Measurements from ENCODE around the gene CAMK2G. TPM values are rescaled to one million over a fixed set of nuclear protein-coding genes. Genes with fewer than 3 reads are reported as not detected.

Gene CAMK2G
- total RNA-seq, 1 experiment from 2014 or later, result 24.0 TPM

DNA sequence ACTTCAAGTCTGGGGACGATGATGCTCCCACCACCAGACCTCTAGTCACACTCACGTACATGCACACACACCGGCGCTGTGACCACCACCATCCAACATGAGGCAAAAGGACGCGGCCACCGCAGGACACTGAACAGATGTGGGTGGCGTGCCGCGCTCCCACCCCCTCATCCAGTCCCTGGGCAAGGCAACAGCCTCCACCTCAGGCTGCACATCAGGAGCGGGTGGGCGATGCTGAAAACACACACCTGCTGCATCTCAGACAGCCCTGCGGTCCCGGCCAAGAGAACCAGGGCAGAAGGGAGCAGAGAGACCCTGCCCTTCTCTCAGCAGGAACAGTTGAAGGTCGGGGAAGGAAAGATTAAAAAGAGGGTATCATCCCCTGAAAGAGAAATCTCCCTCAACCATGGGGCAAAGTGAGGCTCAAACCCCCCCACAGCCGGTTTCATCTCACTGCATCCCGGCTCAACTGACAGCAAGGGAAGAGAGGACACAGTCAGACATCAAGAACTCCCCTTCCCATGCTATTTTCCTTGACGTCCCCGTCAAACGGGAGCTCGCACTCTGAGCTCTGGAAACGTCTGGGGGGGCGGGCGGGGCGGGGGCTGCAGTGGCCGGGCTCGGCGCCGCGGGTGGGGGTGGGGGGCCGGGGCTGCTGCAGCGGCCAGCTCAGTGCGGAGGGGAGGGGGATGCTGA lies 1.1 kb downstream of the CAMK2G start:
- no peaks in the 10 kb centered on the region for H3K9me3 ChIP-seq
- DNase-seq, result no peak
- peaks cover 25% of the 10 kb centered on the region for H3K36me3 ChIP-seq
- no peaks in the 10 kb centered on the region for H3K27me3 ChIP-seq
- peak overlapping the region; percentile 38 for H3K4me3 ChIP-seq

DNA sequence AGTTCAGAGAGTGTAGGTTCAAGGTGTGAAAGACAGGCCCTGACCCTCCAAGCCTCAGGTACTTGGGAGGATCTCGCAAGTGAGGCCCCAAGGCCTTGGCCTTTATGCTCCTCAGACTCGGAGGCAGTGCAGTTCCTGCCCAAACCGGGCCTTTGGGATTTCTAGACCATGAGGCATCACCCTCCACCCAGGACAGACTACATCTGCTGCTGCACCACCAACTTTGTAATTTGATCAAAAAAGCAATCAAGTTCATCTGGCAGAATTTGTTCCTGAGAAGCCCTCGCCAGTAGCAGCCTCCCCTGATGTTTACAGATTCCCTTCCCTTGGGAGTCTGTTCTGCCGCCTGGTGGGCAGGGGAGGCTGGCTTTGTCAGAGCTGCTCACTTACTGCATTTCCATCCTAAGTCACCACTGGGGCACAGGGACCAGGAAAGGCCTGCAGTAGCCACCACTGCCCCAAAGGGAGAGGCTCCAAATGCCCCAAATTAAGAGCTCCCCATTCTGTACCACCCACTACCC lies 2.1 kb downstream of the CAMK2G start:
- Histone ChIP-seq H3K27me3 (no peaks in the 10 kb centered on the region), H3K9me3 (no peaks in the 10 kb centered on the region), H3K4me3 (no peak overlapping the region), H3K36me3 (peaks cover 27% of the 10 kb centered on the region)
- no peak for DNase-seq

DNA sequence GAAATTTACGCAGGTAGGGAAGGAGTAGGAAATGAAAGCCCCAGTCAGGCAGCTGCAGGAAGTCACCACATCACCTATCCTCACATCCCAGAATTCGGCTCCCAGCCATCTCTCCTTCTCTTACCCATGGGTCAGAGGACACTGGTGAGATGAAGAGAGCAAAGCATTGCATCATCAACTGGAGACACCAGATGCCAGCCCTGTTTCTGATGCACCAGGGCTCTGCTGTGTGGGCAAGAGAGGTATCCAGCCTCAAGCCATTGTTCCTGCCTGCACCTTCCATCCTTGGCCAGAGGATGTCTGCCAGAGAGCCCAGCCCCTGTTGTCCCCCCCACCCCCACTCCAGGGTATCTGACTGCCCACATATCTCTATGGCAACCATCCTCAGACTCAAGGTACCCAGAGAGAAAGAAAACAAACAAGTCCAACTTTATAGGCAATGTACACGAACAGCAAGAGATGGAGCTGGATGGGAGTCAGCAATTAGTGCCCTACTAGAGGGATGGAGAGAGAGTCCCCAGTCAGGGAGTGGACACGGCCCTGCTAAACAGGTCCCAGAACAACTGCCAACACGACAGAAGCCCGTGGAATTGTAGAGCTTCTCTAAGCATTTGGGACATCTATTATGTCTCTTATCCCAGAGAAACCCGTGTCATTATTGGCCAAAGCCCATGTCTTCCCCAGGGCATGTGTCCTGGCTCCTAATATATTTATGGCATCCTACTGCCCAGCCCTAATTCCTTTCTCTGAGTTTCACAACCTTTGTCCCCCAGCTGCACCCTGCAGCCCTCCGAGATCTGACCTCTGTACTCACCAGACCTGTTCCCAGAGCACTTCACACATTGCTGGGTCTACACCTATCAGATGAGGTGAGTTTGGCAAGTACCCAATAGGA lies 2.8 kb downstream of the CAMK2G start:
- no peak overlapping the region for H3K4me3 ChIP-seq
- H3K9me3 ChIP-seq, result no peaks in the 10 kb centered on the region
- no peak for DNase-seq
- peaks cover 27% of the 10 kb centered on the region for H3K36me3 ChIP-seq
- H3K27me3 ChIP-seq, result no peaks in the 10 kb centered on the region

DNA sequence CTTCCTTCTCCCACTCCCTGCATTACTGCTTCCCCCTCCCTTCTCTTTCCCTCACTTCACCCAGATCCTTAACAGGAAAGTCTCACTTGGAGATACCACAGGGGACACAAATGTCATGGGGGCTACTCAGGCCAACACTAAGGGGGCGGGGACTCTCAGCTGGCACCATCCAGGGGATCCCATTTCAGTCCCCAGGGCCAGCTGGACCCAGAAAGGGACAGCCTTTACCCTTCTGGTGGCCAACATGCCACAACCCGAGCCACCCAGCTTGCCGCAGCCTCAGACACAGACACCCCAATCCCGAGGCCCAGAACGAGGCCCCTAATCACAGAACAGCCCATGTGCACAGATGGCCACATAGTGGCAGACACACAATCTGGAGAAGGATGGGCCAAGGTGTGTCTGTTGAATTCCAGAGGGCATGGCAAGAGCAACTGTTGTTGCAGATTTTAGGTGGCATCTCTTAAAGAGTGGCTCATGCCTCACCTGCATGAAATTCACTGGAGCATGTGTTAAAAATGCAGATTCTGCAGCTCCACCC lies 5.6 kb downstream of the CAMK2G start:
- no peaks in the 10 kb centered on the region for H3K9me3 ChIP-seq
- no peaks in the 10 kb centered on the region for H3K27me3 ChIP-seq
- H3K4me3 ChIP-seq, result no peak overlapping the region
- H3K36me3 ChIP-seq, result peaks cover 33% of the 10 kb centered on the region
- no peak for DNase-seq

DNA sequence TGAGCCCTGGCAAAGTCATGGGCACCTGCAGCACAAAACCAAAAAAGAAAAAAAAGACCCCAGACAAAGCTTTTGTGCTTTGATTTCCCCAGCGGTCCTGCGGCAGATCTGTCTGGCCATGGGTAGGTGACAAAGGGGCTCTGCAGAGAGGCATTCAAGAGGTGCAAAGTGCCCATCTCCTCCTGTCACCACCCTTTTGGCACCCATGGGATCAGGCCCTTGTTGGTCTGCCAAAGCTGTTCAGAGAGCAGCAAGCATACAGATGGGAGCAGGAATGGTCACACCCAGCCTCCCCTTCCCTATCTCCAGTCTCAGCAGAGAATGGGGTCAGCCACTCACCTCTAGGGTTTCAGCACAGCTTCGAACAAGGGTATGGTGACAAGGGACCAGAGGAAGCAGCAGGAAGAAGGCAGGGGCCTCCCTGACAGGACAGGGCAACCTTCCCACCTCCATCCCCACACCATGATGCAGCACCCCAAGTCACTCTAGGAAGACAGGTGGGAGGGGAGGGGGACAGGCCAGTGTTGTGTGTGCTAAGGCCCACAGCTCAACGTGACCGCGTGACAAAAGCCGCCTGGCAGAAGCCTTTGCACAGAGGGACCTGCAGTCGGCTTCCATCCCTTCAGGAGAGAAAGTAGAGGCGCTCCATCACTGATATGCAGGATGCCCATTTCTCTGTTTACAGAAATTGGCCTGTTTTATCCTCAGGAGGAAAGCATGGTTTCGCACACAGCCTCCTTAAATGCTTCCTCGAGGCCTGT lies 6.3 kb downstream of the CAMK2G start:
- peaks cover 31% of the 10 kb centered on the region for H3K36me3 ChIP-seq
- H3K27me3 ChIP-seq, result no peaks in the 10 kb centered on the region
- H3K4me3 ChIP-seq, result no peak overlapping the region
- H3K9me3 ChIP-seq, result no peaks in the 10 kb centered on the region
- DNase-seq, result no peak

DNA sequence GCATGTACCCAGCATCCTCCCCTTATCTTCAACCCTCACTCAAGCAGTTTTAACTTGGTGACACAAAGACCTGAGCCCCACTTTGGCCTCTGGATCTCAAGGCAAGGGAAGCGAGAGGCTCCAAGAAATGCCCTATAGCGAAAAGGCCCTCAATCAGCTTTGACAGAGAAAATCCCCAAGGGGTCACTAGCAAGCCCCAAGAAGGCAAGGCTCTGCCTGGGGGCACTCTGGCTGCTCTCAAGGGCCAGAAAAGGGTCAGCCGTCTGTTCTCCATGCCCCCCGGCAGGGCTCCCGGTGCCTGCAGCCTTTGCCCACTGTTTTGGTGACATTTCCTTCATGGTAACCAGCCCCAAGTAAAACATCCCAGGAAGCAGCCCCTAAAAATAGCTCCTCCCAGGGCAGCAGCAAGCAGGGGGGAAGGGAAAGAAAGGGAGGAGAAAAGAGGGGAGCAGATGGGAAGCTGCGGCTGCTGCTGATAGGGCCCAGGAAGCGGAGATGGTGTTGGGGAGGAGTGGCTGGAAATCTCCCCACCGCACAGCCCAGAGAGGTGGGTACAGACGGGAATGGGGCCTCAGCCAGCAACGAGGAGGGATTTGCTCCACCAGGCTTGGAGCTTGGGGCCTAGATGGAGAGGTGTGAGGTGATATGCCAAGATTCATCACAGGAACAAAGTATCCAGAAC lies 7.1 kb downstream of the CAMK2G start:
- Histone ChIP-seq H3K27me3 (no peaks in the 10 kb centered on the region), H3K36me3 (peaks cover 26% of the 10 kb centered on the region), H3K4me3 (no peak overlapping the region), H3K9me3 (no peaks in the 10 kb centered on the region)
- no peak for DNase-seq

DNA sequence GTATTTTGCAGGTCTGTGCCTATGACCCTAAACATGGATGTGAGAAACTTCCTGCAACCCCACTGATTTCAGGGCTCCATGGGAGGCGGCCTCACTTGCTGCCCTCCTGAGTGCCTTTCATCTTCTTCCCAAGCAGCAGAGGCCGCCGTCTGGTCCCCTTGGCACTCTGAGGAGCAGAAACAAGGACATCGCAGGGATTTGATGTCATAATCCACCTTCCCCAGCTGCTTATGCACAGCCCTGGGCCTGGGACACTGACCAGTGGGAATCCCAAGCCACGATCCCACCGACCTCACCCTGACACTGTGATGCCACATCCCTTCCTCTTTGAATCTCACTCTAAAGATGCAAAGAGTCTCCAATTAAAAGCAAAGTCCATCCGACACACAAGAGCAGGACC lies 7.7 kb downstream of the CAMK2G start:
- Histone ChIP-seq H3K27me3 (no peaks in the 10 kb centered on the region), H3K4me3 (no peak overlapping the region), H3K9me3 (no peaks in the 10 kb centered on the region), H3K36me3 (peaks cover 23% of the 10 kb centered on the region)
- no peak for DNase-seq

DNA sequence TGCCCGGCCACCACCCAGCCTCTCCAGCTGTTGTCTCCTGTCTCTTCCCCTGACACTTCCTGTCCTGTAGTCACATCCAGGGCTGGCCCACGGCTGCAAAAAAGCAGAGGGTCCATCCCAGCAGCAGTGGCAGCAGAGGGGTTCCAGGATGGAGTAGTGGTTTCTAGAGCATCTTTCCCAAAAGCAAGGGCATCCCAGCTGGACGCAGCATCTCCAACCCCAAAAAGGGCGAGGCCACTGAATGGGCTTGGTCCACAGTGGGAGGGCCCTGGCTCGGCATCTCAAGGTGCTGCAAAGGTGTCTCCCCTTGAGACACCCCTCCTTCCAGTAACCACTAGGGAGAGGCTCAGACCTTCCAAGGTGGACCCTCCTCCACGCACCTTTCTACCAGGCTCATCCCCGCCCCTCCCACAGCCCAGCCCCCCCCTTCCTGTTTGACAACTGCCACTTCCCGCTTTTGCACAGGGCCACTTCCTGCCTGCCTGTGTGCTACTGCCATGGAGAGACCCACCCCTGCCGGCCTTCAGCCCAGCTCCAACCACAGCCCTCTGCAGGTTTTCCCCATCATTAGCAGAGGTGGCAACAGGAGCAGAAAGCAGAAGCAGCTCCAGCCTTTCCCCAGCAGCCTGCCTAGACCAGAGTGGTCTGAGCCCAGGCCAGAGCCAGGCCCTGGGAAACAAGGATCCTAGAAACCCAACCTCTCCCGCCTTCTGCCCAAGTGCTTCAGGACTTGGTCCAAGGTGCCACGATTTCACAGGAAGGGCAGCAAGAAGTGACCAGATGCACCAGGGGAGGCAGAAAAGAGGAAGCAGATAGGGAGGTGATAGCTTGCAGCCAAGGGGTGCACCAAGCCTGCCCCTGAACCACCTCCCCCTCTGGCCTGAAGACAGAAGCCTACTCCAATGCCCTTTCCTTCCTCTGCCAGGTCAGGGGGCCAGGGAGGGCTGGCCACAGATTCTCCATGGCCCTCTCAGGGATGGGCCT lies 8.6 kb downstream of the CAMK2G start:
- H3K9me3 ChIP-seq, result no peaks in the 10 kb centered on the region
- no peak overlapping the region for H3K4me3 ChIP-seq
- DNase-seq, result no peak
- H3K27me3 ChIP-seq, result no peaks in the 10 kb centered on the region
- H3K36me3 ChIP-seq, result peaks cover 25% of the 10 kb centered on the region

DNA sequence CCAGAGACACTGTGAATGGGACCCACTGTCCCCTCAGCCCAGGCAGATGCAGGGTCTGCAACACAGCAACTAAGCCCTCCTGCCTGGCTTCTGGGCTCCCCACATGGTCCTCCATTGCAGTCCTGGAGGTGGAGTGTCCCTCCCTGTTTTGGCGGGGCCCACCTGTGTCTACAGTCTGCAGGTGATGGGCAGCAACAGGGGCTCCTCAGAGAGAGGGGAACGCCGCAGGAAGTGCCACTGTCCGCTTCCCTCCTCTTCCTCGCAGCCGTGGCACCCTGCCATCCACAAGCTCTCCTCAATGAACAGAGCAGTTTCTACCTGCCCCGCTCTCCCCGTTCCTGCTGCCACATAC lies 9.3 kb downstream of the CAMK2G start:
- Histone ChIP-seq H3K9me3 (no peaks in the 10 kb centered on the region), H3K4me3 (no peak overlapping the region), H3K36me3 (peaks cover 29% of the 10 kb centered on the region), H3K27me3 (no peaks in the 10 kb centered on the region)
- no peak for DNase-seq

DNA sequence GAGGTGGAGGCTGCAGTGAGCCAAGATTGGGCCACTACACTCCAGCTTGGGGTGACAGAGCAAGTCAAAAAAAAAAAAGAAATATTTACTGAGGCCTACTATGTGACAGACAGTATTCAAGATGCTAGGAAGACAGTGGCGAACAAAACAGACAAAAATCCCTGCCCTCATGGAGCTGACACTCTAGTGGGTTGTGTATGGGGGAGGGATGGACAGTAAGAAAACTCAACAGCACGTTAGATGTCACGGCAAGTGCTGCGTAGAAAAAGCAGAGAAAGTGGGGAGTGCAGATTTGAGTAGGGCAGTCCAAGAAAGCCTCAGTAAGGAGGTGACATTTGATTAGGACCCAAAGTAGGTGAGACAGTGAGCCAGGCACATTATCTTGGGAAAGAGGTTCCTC lies 10.1 kb downstream of the CAMK2G start:
- Histone ChIP-seq H3K4me3 (no peak overlapping the region), H3K27me3 (no peaks in the 10 kb centered on the region), H3K9me3 (no peaks in the 10 kb centered on the region), H3K36me3 (peaks cover 28% of the 10 kb centered on the region)
- DNase-seq, result no peak

DNA sequence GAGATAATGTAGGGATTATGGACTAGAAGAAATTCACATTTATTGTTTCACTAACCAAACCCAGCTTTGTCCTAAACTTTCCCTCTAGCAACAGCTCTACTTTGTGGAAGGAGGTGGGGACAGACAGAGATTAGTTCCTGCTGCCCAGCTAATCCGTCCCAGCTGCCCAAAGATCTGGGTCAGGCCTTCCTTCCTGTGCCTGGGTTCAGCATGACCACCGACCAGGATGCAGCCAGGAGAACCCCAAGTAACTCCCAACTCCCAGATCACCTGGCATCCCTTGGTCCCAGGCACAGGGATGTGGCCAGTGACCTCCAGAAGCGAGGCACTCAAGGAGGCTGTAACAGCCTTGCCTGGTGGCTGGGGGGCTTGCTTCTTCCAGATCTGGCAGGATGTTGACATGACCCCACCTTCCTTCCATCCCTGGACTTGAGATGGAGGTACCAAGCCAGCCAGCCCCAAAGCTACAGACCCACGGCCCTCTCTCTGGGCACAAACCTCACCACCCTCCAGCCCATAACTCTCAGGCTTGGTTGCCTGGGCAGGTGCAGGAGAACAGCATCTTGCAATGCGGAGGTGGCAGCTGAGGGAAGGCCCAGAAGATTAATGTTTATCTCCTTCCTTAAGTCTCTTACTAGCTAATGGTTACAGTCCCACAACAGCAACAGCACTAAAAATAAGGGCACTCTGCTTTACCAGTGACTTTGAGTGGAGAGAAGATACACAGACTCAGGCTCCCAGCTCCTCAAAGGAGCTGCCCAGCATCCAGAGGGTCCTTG lies 11.1 kb downstream of the CAMK2G start:
- DNase-seq, result no peak
- Histone ChIP-seq H3K9me3 (no peaks in the 10 kb centered on the region), H3K4me3 (no peak overlapping the region), H3K27me3 (no peaks in the 10 kb centered on the region), H3K36me3 (peaks cover 29% of the 10 kb centered on the region)

DNA sequence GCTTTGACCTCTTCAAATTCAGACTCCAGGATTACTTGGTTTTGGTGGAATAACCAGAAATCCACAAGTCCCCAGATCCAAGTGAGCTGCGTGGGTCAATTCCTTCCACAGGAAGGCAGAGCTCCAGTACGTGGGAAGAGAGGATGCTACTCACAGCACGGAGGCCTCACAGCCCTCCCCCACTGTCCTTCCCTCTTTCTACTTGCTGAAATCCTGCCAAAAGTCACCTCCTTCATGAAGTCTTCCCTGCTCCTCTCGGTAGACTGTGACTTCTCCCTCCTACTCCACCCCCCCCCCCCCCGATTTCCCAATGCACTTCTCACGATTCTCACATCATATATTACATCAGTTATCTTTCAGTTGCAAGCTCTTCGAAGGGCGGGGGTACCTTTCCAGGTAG lies 12.3 kb downstream of the CAMK2G start:
- no peaks in the 10 kb centered on the region for H3K27me3 ChIP-seq
- H3K36me3 ChIP-seq, result peaks cover 34% of the 10 kb centered on the region
- no peak for DNase-seq
- no peak overlapping the region for H3K4me3 ChIP-seq
- H3K9me3 ChIP-seq, result no peaks in the 10 kb centered on the region

DNA sequence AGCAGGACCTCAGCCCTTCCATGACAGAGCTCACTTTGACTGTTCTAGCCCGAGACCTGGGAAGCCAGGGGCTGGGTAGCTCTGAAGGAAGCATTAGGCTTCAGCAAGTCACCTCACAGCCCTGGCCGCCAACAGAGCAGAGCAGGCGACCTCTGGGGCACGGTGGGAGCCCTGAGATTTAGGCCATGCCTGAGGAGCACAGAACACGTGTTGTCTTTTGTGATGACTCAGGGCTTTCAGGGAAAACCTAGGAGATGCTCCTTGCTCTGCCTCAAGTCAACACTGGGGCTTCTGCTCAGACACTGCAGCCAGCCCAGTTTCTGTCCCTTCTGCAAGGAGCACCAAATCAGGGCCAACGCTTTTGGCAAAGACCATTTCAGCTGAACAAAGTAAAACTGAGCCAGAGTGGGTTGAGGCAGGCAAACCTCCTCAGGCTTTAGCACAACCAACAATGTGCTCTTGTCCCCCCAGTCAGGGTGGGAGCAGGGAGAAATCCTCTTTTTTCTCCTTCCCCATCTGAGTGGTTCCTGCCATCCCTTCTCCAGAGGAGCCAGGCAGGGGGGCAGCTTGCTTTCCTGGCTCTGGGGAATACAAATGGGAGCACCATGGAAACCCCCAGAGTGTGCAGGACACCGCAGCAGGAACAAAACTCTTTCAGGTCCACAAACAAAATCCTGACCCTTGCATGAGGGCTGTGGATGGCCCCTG lies 14.4 kb downstream of the CAMK2G start:
- Histone ChIP-seq H3K36me3 (peaks cover 30% of the 10 kb centered on the region), H3K27me3 (no peaks in the 10 kb centered on the region), H3K9me3 (no peaks in the 10 kb centered on the region), H3K4me3 (no peak overlapping the region)
- no peak for DNase-seq

DNA sequence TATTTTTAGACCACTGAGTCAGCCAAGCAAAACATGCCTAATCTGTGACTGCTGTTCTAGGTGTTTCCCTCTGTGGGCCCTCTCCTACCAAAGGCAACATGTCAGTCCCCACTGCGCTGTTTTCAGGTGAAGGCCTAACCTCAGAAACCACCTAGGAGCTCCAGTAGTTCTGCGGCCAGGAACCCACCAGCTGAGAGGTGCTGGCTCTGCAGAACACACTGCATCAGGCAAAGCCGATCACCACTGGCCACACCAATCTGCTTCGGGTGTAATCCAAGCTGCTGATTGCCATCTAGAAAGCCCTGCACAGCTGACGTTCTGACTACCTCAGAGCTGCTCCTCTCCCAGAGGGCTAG lies 14.9 kb downstream of the CAMK2G start:
- no peak overlapping the region for H3K4me3 ChIP-seq
- DNase-seq, result no peak
- H3K9me3 ChIP-seq, result no peaks in the 10 kb centered on the region

More for the DNA sequence above, 14.9 kb downstream of the CAMK2G start:
- Histone ChIP-seq H3K27me3 (no peaks in the 10 kb centered on the region), H3K36me3 (peaks cover 30% of the 10 kb centered on the region)
